Measurements from ENCODE around the gene PTPRK. TPM values are rescaled to one million over a fixed set of nuclear protein-coding genes. Genes with fewer than 3 reads are reported as not detected.

The PTPRK gene
- total and polyA plus RNA-seq, 7 donors: 6.0 to 51.3 (median 46.7) TPM

- no peak overlapping the region for H3K27ac ChIP-seq
- TF ChIP-seq EP300 (IDR thresholded peaks at IDR 0.05): no peak
- H3K9me3 ChIP-seq: no peaks in the 10 kb centered on the region
- H3K27me3 ChIP-seq: no peaks in the 10 kb centered on the region
- DNase-seq: no peak
- intact Hi-C loops (cut with DNase I): no loop called here
- no peaks in the 10 kb centered on the region for H3K4me1 ChIP-seq
- H3K36me3 ChIP-seq: peaks cover 0 to 22% (median 0%) of the 10 kb centered on the region in 4 donors
- H3K4me3 ChIP-seq: no peak overlapping the region
- 76 to 85% methylated on average over 2 of the region's 2 CpGs for WGBS, 2 donors
These were observed 442.1 kb downstream of the PTPRK start for GRCh38 chr6:128078276-128078675.

- intact Hi-C loops (cut with DNase I): no loop called here
- Histone ChIP-seq H3K4me1 (no peaks in the 10 kb centered on the region), H3K27ac (no peak overlapping the region), H3K27me3 (no peaks in the 10 kb centered on the region), H3K9me3 (no peaks in the 10 kb centered on the region), H3K4me3 (no peak overlapping the region), H3K36me3 (peaks cover 0 to 13% (median 0%) of the 10 kb centered on the region in 4 donors)
- WGBS, 2 donors: 94 to 97% methylated on average over 1 of the region's 1 CpG
- no peak for DNase-seq
- TF ChIP-seq POLR2A (IDR thresholded peaks at IDR 0.05): no peak
These were observed 443.6 kb downstream of the PTPRK start for GRCh38 chr6:128076843-128077242.

- Histone ChIP-seq H3K36me3 (peaks cover 0 to 15% (median 0%) of the 10 kb centered on the region in 4 donors), H3K27ac (no peak overlapping the region), H3K27me3 (no peaks in the 10 kb centered on the region), H3K9me3 (no peaks in the 10 kb centered on the region), H3K4me1 (no peaks in the 10 kb centered on the region), H3K4me3 (no peak overlapping the region)
- no peak for DNase-seq
- TF ChIP-seq EP300 (IDR thresholded peaks at IDR 0.05) (no peak), POLR2AphosphoS5 (IDR thresholded peaks at IDR 0.05) (no peak), CTCF (IDR thresholded peaks at IDR 0.05) (no peak), POLR2A (IDR thresholded peaks at IDR 0.05) (no peak)
- WGBS, 2 donors: 95% methylated on average over 2 of the region's 2 CpGs
- intact Hi-C loops (cut with DNase I): no loop called here
These were observed 445.8 kb downstream of the PTPRK start for GRCh38 chr6:128074567-128074966.

- Histone ChIP-seq H3K27me3 (no peaks in the 10 kb centered on the region), H3K4me3 (no peak overlapping the region), H3K9me3 (no peaks in the 10 kb centered on the region), H3K4me1 (no peaks in the 10 kb centered on the region), H3K27ac (no peak overlapping the region), H3K36me3 (peaks cover 0 to 15% (median 0%) of the 10 kb centered on the region in 4 donors)
- intact Hi-C loops (cut with DNase I): no loop called here
- no peak for DNase-seq
- no peak for TF ChIP-seq POLR2AphosphoS5 (IDR thresholded peaks at IDR 0.05)
- 96 to 98% methylated on average over 1 of the region's 1 CpG for WGBS, 2 donors
These were observed 447.0 kb downstream of the PTPRK start for GRCh38 chr6:128073389-128073788.

- 85 to 89% methylated on average over 3 of the region's 3 CpGs for WGBS, 2 donors
- intact Hi-C loops (cut with DNase I): no loop called here
- no peak for DNase-seq
These were observed 449.2 kb downstream of the PTPRK start for GRCh38 chr6:128071212-128071611.

GRCh38 chr6:128070406-128070805 is 450.0 kb downstream of the PTPRK start:
- Histone ChIP-seq H3K36me3 (peaks cover 0 to 22% (median 0%) of the 10 kb centered on the region in 4 donors), H3K27me3 (no peaks in the 10 kb centered on the region), H3K4me1 (no peaks in the 10 kb centered on the region), H3K27ac (no peak overlapping the region), H3K4me3 (no peak overlapping the region), H3K9me3 (no peaks in the 10 kb centered on the region)
- 63 to 67% methylated on average over 3 of the region's 3 CpGs for WGBS, 2 donors
- intact Hi-C loops (cut with DNase I): no loop called here
- DNase-seq: no peak
- TF ChIP-seq EP300 (IDR thresholded peaks at IDR 0.05) (no peak), POLR2A (IDR thresholded peaks at IDR 0.05) (no peak), POLR2AphosphoS5 (IDR thresholded peaks at IDR 0.05) (no peak), CTCF (IDR thresholded peaks at IDR 0.05) (no peak)

More at GRCh38 chr6:128071212-128071611, 449.2 kb downstream of the PTPRK start:
- no peak for TF ChIP-seq EP300 (IDR thresholded peaks at IDR 0.05)
- TF ChIP-seq POLR2AphosphoS5 (IDR thresholded peaks at IDR 0.05): no peak
- TF ChIP-seq POLR2A (IDR thresholded peaks at IDR 0.05): no peak
- TF ChIP-seq CTCF (IDR thresholded peaks at IDR 0.05): no peak
- no peaks in the 10 kb centered on the region for H3K4me1 ChIP-seq
- H3K27ac ChIP-seq: no peak overlapping the region
- H3K27me3 ChIP-seq: no peaks in the 10 kb centered on the region
- H3K36me3 ChIP-seq: peaks cover 0 to 22% (median 0%) of the 10 kb centered on the region in 4 donors
- no peak overlapping the region for H3K4me3 ChIP-seq
- H3K9me3 ChIP-seq: no peaks in the 10 kb centered on the region

All from sigmoid colon (tissue), 7 donors.